ENCODE measurements around the gene AIF1.

AIF1 gene

DNA sequence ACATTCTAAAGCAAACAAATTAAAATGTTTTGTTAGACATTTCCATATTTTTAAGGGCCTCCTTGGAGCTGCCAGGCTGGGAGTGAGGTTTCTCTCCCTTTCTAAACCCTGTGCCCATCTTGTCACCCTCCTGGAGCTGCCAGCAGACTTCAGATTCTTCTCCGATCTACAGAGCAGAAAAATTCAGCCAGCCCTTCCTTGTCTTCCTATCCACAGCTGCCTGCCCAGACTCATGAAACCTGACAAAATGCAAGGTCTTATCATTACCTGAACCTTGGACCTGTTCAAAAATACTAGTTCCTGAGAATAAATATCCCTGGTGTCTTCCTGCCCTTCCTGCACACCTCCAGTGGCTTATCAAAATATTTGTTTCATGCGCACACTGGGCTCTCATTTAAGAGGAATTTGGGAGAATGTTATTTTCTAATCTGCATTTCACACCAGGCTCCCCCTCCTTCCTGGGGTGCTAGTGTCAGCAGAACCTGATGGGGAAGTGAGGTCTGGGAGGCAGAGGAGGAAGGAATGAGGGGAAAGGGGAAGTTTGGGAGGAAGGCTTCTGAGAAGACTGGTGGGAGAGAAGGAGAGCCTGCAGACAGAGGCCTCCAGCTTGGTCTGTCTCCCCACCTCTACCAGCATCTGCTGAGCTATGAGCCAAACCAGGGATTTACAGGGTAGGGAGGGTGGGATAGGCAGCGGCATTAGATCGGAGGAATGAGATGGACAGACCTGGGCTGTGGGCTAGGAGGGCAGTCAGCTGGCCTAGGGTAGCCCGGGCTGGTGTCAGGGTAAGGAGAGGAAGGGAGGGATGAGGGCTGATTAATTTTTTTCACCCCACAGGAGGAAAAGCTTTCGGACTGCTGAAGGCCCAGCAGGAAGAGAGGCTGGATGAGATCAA is at the start of gene AIF1:
Gene AIF1, plus strand, starts transcription at position 551 of the 895 bp plus-strand sequence. Its CDS starts 96 bp downstream, at position 647.
- no peak for DNase-seq

DNA sequence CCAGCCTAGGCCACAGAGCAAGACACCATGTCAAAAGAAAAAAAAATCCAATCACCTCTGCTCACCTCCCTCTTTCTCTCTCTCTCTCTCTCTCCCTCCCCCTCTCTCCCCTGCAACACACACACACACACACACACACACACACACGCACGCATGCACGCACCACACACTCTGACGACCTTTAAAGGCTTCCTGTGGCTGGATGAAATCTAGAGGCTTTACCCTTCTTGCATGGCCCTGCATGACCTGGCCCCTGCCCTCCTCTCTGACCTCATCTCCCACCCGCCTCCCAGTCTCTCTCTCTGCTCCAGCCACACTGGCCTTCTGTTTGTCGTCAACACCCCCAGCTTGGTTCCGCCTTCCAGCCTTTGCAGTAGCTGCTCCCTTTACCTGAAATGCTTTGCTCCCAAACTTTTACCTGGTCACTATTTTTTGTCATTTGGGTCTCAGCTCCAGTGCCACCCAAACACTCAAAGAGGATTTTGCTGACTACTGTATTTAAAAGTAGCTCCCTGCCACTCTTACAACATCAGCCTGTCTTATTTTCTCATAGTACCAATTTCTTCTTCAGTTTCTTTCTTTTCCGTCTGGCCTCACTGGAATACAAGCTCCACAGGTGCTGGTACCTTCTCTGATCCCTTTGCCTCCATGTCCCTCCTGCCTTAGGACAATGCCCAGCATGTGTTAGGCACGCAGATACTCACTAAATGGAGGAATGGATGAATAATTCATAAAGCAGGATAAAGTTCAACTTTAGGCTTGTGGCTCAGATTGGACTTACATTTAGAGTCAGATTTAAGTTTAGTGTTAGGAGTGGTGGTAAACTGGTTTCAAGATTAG is 47.3 kb upstream of the AIF1 start:
- no peak for DNase-seq

DNA sequence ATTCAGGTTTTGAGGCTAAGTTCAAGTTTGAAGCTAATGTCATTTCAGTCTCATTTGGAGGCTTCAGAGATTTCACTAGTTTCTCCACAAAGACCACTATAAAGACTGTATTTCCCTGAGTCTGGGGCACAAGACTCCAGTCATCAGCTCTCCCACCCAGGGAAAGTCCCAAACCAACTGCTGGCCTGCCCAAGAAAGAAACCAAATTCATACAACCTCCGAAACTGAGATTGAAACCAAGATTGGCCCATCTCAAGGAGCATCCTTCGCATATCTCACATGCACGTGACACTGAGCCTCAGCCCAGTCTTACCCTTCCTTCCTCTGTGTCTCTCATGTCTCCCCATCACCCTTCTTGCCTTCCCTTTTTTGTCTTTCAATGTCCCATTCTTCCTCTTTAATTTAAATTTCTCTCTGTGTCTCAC is 46.5 kb upstream of the AIF1 start:
- no peak for DNase-seq

DNA sequence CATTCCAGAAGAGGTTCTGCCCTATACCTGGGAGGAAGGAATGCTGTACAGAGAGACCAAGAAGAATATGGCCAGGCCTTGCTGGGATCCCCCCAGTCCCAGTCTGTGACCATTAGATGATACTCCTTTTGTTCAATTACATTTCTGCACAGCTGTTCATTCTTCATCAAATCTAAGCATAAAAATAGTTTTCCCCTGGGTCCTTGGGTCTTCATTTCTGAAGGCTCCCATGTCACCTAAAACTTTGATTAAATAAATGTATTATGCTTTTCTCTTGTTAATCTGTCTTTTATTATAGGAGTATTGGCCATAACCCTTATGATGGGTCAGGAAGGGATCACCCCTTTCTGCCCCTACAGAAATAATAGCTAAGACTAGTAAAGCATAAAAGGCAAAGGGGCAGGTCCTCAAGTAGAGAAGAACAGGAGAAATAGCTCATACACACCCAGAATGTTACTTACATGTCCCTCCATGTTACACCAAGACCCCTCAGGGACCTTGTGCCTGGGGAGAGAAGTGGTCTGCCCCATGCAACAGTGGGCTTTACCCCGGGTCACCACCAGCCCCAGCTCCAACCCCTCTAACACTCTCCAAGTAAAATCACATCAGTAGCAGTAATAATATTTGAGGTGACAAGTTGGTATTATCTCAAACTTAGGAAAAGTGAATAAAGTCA is 45.0 kb upstream of the AIF1 start:
- no peak for DNase-seq

DNA sequence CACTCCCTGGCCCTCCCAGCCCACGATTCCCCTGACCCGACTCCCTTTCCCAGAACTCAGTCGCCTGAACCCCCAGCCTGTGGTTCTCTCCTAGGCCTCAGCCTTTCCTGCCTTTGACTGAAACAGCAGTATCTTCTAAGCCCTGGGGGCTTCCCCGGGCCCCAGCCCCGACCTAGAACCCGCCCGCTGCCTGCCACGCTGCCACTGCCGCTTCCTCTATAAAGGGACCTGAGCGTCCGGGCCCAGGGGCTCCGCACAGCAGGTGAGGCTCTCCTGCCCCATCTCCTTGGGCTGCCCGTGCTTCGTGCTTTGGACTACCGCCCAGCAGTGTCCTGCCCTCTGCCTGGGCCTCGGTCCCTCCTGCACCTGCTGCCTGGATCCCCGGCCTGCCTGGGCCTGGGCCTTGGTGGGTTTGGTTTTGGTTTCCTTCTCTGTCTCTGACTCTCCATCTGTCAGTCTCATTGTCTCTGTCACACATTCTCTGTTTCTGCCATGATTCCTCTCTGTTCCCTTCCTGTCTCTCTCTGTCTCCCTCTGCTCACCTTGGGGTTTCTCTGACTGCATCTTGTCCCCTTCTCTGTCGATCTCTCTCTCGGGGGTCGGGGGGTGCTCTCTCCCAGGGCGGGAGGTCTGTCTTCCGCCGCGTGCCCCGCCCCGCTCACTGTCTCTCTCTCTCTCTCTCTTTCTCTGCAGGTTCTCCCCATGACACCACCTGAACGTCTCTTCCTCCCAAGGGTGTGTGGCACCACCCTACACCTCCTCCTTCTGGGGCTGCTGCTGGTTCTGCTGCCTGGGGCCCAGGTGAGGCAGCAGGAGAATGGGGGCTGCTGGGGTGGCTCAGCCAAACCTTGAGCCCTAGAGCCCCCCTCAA is 42.8 kb upstream of the AIF1 start, which contains the start of gene LTA:
Gene LTA, plus strand, starts transcription at position 249 of the 871 bp plus-strand sequence. Its CDS starts 454 bp downstream, at position 703.
- DNase-seq = no peak

DNA sequence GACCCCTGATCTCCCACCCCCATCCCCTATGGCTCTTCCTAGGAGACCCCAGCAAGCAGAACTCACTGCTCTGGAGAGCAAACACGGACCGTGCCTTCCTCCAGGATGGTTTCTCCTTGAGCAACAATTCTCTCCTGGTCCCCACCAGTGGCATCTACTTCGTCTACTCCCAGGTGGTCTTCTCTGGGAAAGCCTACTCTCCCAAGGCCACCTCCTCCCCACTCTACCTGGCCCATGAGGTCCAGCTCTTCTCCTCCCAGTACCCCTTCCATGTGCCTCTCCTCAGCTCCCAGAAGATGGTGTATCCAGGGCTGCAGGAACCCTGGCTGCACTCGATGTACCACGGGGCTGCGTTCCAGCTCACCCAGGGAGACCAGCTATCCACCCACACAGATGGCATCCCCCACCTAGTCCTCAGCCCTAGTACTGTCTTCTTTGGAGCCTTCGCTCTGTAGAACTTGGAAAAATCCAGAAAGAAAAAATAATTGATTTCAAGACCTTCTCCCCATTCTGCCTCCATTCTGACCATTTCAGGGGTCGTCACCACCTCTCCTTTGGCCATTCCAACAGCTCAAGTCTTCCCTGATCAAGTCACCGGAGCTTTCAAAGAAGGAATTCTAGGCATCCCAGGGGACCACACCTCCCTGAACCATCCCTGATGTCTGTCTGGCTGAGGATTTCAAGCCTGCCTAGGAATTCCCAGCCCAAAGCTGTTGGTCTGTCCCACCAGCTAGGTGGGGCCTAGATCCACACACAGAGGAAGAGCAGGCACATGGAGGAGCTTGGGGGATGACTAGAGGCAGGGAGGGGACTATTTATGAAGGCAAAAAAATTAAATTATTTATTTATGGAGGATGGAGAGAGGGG is 41.6 kb upstream of the AIF1 start:
- DNase-seq = no peak

DNA sequence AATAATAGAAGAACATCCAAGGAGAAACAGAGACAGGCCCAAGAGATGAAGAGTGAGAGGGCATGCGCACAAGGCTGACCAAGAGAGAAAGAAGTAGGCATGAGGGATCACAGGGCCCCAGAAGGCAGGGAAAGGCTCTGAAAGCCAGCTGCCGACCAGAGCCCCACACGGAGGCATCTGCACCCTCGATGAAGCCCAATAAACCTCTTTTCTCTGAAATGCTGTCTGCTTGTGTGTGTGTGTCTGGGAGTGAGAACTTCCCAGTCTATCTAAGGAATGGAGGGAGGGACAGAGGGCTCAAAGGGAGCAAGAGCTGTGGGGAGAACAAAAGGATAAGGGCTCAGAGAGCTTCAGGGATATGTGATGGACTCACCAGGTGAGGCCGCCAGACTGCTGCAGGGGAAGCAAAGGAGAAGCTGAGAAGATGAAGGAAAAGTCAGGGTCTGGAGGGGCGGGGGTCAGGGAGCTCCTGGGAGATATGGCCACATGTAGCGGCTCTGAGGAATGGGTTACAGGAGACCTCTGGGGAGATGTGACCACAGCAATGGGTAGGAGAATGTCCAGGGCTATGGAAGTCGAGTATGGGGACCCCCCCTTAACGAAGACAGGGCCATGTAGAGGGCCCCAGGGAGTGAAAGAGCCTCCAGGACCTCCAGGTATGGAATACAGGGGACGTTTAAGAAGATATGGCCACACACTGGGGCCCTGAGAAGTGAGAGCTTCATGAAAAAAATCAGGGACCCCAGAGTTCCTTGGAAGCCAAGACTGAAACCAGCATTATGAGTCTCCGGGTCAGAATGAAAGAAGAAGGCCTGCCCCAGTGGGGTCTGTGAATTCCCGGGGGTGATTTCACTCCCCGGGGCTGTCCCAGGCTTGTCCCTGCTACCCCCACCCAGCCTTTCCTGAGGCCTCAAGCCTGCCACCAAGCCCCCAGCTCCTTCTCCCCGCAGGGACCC is 40.6 kb upstream of the AIF1 start:
- DNase-seq = no peak

DNA sequence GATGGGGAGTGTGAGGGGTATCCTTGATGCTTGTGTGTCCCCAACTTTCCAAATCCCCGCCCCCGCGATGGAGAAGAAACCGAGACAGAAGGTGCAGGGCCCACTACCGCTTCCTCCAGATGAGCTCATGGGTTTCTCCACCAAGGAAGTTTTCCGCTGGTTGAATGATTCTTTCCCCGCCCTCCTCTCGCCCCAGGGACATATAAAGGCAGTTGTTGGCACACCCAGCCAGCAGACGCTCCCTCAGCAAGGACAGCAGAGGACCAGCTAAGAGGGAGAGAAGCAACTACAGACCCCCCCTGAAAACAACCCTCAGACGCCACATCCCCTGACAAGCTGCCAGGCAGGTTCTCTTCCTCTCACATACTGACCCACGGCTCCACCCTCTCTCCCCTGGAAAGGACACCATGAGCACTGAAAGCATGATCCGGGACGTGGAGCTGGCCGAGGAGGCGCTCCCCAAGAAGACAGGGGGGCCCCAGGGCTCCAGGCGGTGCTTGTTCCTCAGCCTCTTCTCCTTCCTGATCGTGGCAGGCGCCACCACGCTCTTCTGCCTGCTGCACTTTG is 39.6 kb upstream of the AIF1 start, which contains the start of gene TNF:
Gene TNF, plus strand, starts transcription at position 231 of the 567 bp plus-strand sequence. Its CDS starts 177 bp downstream, at position 408.
- no peak for DNase-seq

DNA sequence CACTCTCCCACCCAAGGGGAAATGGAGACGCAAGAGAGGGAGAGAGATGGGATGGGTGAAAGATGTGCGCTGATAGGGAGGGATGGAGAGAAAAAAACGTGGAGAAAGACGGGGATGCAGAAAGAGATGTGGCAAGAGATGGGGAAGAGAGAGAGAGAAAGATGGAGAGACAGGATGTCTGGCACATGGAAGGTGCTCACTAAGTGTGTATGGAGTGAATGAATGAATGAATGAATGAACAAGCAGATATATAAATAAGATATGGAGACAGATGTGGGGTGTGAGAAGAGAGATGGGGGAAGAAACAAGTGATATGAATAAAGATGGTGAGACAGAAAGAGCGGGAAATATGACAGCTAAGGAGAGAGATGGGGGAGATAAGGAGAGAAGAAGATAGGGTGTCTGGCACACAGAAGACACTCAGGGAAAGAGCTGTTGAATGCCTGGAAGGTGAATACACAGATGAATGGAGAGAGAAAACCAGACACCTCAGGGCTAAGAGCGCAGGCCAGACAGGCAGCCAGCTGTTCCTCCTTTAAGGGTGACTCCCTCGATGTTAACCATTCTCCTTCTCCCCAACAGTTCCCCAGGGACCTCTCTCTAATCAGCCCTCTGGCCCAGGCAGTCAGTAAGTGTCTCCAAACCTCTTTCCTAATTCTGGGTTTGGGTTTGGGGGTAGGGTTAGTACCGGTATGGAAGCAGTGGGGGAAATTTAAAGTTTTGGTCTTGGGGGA is 38.9 kb upstream of the AIF1 start:
- DNase-seq = no peak

DNA sequence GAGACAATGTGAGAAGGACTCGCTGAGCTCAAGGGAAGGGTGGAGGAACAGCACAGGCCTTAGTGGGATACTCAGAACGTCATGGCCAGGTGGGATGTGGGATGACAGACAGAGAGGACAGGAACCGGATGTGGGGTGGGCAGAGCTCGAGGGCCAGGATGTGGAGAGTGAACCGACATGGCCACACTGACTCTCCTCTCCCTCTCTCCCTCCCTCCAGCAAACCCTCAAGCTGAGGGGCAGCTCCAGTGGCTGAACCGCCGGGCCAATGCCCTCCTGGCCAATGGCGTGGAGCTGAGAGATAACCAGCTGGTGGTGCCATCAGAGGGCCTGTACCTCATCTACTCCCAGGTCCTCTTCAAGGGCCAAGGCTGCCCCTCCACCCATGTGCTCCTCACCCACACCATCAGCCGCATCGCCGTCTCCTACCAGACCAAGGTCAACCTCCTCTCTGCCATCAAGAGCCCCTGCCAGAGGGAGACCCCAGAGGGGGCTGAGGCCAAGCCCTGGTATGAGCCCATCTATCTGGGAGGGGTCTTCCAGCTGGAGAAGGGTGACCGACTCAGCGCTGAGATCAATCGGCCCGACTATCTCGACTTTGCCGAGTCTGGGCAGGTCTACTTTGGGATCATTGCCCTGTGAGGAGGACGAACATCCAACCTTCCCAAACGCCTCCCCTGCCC is 38.0 kb upstream of the AIF1 start:
- no peak for DNase-seq

DNA sequence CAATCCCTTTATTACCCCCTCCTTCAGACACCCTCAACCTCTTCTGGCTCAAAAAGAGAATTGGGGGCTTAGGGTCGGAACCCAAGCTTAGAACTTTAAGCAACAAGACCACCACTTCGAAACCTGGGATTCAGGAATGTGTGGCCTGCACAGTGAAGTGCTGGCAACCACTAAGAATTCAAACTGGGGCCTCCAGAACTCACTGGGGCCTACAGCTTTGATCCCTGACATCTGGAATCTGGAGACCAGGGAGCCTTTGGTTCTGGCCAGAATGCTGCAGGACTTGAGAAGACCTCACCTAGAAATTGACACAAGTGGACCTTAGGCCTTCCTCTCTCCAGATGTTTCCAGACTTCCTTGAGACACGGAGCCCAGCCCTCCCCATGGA is 37.5 kb upstream of the AIF1 start:
- DNase-seq = no peak

DNA sequence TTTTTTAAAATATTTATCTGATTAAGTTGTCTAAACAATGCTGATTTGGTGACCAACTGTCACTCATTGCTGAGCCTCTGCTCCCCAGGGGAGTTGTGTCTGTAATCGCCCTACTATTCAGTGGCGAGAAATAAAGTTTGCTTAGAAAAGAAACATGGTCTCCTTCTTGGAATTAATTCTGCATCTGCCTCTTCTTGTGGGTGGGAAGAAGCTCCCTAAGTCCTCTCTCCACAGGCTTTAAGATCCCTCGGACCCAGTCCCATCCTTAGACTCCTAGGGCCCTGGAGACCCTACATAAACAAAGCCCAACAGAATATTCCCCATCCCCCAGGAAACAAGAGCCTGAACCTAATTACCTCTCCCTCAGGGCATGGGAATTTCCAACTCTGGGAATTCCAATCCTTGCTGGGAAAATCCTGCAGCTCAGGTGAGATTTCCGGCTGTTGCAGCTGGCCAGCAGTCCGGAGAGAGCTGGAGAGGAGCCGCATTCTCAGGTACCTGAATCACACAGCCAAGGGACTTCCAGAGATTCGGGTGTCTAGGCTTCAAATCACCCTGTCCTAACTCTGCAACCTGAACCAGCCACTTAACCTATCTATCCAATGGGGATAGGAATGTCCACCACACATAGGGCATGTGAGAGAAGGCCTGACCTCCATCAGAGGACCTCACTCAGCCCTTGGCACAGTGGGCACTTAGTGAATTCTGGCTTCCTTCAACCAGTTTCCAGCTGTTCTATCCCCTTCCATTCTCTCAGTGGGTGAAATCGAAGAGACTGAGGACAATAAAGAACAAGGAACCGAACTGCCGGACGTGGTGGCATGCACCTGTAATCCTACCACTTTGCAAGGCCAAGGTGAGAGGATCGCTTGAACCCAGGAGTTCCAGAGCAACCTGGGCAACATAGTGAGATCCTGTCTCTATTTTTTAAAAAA is 36.6 kb upstream of the AIF1 start:
- no peak for DNase-seq

DNA sequence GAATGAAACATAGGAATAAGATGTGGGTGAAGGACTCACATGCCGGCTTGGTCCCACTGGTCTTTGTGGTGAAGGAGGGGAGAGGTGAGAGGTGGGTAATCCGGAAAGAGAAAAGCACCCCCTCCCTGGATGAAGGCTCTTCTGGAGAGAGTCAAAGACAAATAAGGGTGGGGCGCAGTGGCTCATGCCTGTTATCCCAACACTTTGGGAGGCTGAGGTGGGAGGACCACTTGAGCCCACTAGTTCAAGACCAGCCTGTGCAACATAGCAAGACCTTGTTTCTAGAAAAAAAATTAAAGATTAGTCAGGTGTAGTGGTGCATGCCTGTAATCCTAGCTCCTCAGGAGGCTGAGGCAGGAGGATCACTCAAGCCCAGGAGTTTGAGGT is 35.9 kb upstream of the AIF1 start:
- no peak for DNase-seq

DNA sequence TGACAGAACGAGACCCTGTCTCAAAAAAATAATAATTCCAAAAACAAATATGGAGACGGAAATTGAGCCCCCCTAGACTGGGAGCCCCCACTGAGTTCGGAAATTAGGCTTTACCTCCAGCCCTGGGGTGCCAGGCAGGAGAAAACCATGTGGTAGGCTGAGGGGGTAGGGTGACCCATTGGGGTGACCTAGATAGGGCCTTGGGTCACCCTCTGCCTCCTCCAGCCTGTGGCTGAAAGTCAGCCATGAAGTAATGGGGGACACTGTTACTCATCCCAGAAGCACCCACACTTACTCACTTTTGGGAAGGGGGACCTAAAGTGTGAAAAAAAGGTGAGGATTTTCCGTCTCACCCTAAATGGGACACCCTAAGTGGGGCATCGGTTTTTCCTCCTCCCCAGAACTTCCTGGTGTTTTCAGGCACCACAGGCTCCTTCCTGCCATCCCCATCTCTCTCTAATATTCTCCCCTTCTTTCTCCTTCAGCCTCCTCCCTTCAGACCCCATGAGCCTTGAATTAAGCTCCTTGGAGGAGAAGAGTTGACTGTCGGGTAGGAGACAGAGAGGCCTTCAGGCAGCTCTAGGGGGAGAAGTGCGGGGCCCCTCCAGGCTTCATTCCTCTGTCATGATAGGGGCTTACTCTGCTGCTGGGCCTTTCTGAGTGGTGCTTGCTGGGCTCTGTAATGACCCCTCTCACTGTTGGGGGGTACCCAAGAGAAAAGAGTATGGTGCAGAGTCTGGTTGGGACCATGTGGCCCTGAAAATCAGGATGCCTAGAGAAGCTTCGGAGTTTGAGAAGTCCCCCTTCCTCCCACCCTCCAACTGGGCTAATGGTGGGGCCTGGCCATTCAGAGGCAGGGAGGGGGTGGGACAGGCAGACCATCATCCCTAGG is 35.2 kb upstream of the AIF1 start:
- DNase-seq = no peak

DNA sequence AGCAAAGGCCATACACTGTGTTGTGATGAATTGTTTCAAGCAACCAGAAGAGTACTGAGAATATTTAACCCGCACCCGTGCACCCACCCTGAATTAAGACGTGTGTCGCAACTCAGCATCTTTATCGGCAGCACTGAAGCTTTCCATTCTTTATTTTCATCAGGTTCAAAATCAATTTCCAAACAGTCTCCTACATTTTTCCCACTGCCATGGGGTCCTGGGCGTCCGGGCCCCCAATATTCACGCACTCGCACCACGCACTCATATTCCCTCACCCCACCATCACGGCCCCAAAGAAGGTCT is 34.6 kb upstream of the AIF1 start:
- no peak for DNase-seq

DNA sequence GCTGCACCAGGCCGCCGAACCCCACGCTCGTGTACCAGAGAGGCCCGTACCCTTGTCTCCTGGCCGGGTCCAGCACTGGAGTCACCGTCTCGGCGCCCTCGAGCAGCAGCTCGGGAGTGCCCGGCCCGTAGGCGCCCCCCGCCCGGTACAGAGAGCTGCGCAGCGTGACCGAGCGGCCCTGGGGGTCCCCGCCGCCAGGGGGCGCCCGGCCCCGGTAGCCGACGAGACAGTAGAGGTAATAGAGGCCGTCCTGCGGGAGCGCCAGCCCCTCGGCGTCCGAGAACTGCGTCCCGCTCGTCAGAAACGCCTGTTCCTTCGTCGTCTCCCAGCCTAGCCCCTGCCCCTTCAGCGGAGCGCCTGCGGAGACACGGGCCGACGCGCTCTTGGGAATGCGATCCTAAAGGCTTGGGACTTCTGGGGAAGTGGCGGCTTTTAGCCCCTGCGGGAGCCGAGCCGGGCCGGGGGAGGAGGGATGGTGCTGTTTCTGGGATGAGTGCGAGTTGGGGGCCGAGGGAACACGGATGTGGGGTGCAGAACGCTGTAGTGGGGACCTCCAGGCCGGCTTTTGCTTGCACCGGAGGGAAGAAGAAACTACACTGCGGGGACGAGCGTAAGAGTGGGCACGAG is 34.1 kb upstream of the AIF1 start:
- DNase-seq = peak; percentile 73

All from NCI-H1105 (cell line).